Thyroid gland (tissue), 4 donors: ENCODE measurements around the gene PDZD7. TPM values are rescaled to one million over a fixed set of nuclear protein-coding genes. Genes with fewer than 3 reads are reported as not detected.

ENCODE experiments used
- DNase-seq, 2 donors: peaks; one replicate each; pipeline ENCODE4 v3.0.0-alpha.2; 2019
- H3K27ac ChIP-seq, 3 donors: fragments of 200-600 bp; sonication (generic); 1 replicate in 2 of 3; 2 replicates in 1 of 3; pipeline ENCODE4 v1.5.1; 2016 to 2019; ENCODE audit warnings: mild to moderate bottlenecking in 1 of 3, moderate library complexity in 1 of 3
- H3K27me3 ChIP-seq: fragments of 200-600 bp; sonication (generic); one replicate; pipeline ENCODE4 v1.5.1; 2019
- H3K36me3 ChIP-seq, 2 donors: fragments of 200-600 bp; sonication (generic); one replicate each; pipeline ENCODE4 v1.5.1; 2016 to 2019
- H3K4me1 ChIP-seq, 2 donors: fragments of 200-600 bp; sonication (generic); one replicate each; pipeline ENCODE4 v1.5.1; 2017 to 2019
- H3K4me3 ChIP-seq, 3 donors: fragments of 200-600 bp; sonication (generic); replicated peaks in 1 of 3; 1 replicate in 2 of 3; 2 replicates in 1 of 3; pipeline ENCODE4 v1.5.1; 2016; ENCODE audit warnings: mild to moderate bottlenecking in 1 of 3
- H3K9me3 ChIP-seq: fragments of 200-600 bp; sonication (generic); one replicate; pipeline ENCODE4 v1.5.1; 2017
- POLR2A ChIP-seq, 2 donors: fragments of 450-650 bp; IDR thresholded peaks; one replicate each; pipeline ENCODE4 v1.6.1; 2017; ENCODE audit warnings: antibody characterized with exemption in 2 of 2, mild to moderate bottlenecking in 2 of 2, moderate library complexity in 1 of 2
- WGBS, 2 donors: methylation state at CpG; one replicate each; pipeline ENCODE4 v1.1.5; 2017; 5-methylcytosine and 5-hydroxymethylcytosine counted together
- intact Hi-C: fragments of 100-400 bp; cut with DNase I; formaldehyde crosslinking; loops from one replicate; pipeline ENCODE4 v1.15.1; 2023
- total RNA-seq, 4 donors: library from RNA; depleted of rRNA; stranded (reverse); fragments of >200 nt; gene quantifications; one replicate each; pipeline ENCODE4 v1.2.3, GENCODE V29; 2016
- TF ChIP-seq, protein P1 (sequence below), 6 experiments: fragments of 200-600 bp in 3 of 6; fragments of 450-650 bp in 3 of 6; sonication (generic) in 3 of 6; IDR thresholded peaks; one replicate each; pipeline ENCODE4 v1.5.1; 2016 to 2019; ENCODE audit warnings: antibody characterized with exemption in 6 of 6, mild to moderate bottlenecking in 2 of 6, inconsistent platforms in 1 of 6, moderate library complexity in 1 of 6

The PDZD7 gene
- total RNA-seq, 4 donors from 2014 or later, result 0.24 to 1.1 (median 0.69) TPM

DNA sequence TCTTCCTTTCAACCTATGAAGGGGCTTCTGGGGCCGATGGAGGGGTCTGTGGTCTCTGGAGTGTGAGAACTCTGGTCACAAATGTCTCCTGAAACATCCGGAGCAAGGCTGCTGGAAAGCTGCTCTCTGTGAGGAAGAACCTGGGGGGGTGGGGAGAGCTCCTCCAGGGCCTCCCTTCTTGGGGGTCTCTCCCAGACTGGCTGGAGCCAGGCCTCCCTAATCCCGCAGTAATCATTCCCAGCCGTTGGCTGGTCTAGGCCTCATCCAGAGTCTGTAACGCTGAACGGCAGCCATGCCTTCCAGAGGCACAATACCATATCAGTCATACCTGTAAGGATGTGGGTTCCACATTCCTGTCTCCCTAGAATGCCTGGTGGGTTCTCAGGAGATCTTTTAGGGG, 35.7 kb downstream of the PDZD7 start:
- no peaks in the 10 kb centered on the region for H3K27me3 ChIP-seq
- H3K4me1 ChIP-seq, result peaks cover 12 to 15% of the 10 kb centered on the region in 2 donors
- DNase-seq, result no peak
- intact Hi-C loops, result loop anchor here (2.0 kb wide), 1 partner anchor 18 kb away; no protein-coding TSS in a partner anchor
- WGBS, 2 donors, result 56 to 62% methylated on average over 2 to 6 of the region's 6 CpGs
- H3K4me3 ChIP-seq, result no peak overlapping the region
- peaks cover 0 to 18% of the 10 kb centered on the region in 2 donors for H3K36me3 ChIP-seq
- H3K27ac ChIP-seq, result no peak overlapping the region
- TF ChIP-seq, protein P1, sequence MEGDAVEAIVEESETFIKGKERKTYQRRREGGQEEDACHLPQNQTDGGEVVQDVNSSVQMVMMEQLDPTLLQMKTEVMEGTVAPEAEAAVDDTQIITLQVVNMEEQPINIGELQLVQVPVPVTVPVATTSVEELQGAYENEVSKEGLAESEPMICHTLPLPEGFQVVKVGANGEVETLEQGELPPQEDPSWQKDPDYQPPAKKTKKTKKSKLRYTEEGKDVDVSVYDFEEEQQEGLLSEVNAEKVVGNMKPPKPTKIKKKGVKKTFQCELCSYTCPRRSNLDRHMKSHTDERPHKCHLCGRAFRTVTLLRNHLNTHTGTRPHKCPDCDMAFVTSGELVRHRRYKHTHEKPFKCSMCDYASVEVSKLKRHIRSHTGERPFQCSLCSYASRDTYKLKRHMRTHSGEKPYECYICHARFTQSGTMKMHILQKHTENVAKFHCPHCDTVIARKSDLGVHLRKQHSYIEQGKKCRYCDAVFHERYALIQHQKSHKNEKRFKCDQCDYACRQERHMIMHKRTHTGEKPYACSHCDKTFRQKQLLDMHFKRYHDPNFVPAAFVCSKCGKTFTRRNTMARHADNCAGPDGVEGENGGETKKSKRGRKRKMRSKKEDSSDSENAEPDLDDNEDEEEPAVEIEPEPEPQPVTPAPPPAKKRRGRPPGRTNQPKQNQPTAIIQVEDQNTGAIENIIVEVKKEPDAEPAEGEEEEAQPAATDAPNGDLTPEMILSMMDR (IDR thresholded peaks at IDR 0.05), result no peak
- TF ChIP-seq POLR2A (IDR thresholded peaks at IDR 0.05), result no peak
- H3K9me3 ChIP-seq, result no peaks in the 10 kb centered on the region

DNA sequence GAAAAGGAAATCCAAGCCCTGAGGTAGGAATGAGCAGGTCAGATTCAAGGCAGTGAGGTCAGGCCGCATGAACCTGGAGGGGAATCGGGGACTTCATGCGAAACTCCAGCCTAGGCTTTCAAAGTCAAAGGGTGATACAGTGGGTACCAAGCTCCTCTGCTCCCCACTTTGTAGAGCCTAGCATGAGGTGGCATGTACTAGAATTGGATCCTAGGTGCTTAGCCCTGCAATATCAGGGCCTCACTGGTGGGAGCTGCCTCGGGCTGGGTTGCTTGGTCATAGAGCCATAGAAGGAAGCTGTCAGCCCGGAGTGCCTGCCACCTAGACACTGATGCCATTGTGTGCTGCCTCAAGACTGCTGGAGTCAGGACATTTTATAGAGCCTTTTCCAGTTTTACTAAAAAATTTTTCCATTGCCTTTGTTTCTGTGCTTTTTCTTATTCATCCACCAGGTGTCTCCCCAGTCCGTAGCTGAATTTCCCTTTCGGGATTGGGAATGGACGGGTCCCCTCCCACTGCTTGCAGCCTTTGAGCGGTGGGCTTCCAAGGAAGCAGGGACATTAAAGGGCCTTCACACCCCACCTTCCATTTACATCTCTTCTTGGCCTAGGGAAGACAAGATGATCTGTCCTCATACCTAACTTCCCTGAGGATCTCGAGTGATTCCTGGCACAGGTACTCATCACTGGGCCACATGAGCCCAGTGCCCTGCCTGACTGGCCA, 36.8 kb downstream of the PDZD7 start:
- Histone ChIP-seq H3K27me3 (no peaks in the 10 kb centered on the region), H3K27ac (no peak overlapping the region), H3K36me3 (peaks cover 0 to 18% of the 10 kb centered on the region in 2 donors), H3K4me1 (peaks cover 12 to 15% of the 10 kb centered on the region in 2 donors), H3K4me3 (no peak overlapping the region), H3K9me3 (no peaks in the 10 kb centered on the region)
- TF ChIP-seq, protein P1 (IDR thresholded peaks at IDR 0.05), result peak; percentile 22 to 86 (median 60)
- TF ChIP-seq POLR2A (IDR thresholded peaks at IDR 0.05), result no peak
- DNase-seq, result peak in 1 of 2 donors; percentile 33
- intact Hi-C loops, result loop anchor here (2.0 kb wide), 1 partner anchor 19 kb away; no protein-coding TSS in a partner anchor
- WGBS, 2 donors, result 55 to 61% methylated on average over 9 to 10 of the region's 10 CpGs

DNA sequence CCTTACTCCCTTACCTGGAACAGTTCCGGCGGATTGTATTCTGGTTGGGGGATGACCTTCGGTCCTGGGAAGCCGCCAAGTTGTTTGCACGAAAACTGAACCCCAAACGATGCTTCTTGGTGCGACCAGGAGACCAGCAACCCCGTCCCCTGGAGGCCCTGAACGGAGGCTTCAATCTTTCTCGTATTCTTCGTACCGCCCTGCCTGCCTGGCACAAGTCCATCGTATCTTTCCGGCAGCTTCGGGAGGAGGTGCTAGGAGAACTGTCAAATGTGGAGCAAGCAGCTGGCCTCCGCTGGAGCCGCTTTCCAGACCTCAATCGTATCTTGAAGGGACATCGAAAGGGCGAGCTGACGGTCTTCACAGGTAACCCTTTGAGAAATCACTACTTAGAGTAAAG, 41.8 kb downstream of the PDZD7 start:
- no peak for DNase-seq
- Histone ChIP-seq H3K27ac (no peak overlapping the region), H3K9me3 (no peaks in the 10 kb centered on the region), H3K4me3 (no peak overlapping the region), H3K4me1 (peaks cover 18 to 26% of the 10 kb centered on the region in 2 donors), H3K27me3 (no peaks in the 10 kb centered on the region), H3K36me3 (peaks cover 0 to 18% of the 10 kb centered on the region in 2 donors)
- TF ChIP-seq POLR2A (IDR thresholded peaks at IDR 0.05), result no peak
- TF ChIP-seq, protein P1 (IDR thresholded peaks at IDR 0.05), result no peak
- WGBS, 2 donors, result 94 to 95% methylated on average over 21 of the region's 21 CpGs
- intact Hi-C loops, result no loop called here

DNA sequence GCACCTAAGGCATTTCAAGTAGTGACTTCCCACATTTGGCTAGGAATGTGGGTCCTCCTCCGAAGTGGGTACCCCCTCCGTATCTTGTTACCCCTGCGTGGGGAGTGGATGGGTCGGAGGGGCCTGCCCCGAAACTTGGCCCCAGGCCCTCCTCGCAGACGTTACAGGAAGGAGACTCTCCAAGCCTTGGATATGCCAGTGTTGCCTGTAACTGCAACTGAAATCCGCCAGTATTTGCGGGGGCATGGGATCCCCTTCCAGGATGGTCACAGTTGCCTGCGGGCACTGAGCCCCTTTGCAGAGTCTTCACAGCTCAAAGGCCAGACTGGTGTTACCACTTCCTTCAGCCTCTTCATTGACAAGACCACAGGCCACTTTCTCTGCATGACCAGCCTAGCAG, 42.8 kb downstream of the PDZD7 start:
- no peaks in the 10 kb centered on the region for H3K27me3 ChIP-seq
- H3K4me1 ChIP-seq, result peaks cover 18 to 26% of the 10 kb centered on the region in 2 donors
- H3K27ac ChIP-seq, result no peak overlapping the region
- DNase-seq, result no peak
- peaks cover 4 to 18% of the 10 kb centered on the region in 2 donors for H3K36me3 ChIP-seq
- 60 to 83% methylated on average over 1 to 7 of the region's 10 CpGs for WGBS, 2 donors
- H3K9me3 ChIP-seq, result no peaks in the 10 kb centered on the region
- H3K4me3 ChIP-seq, result peak overlapping the region in 1 of 3 donors; percentile 89
- TF ChIP-seq, protein P1 (IDR thresholded peaks at IDR 0.05), result no peak
- no peak for TF ChIP-seq POLR2A (IDR thresholded peaks at IDR 0.05)
- intact Hi-C loops, result no loop called here

DNA sequence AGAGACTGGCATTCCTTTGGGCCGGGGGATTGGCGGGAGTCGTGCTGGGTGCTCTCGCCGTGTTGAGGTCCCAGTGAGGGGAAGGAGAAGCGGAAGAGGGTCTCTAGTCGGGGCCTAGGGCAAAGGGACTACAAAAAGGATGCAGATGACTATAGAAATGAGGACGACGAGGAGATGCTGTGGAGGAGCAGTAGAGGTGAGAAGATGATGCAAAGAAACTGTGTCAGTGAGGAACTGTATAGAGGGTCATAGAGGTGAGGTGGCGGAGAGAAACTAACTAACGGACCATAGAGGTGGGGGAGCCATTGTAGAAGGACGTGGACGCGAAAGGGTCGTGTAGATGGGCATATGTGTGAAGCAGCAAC, 43.3 kb downstream of the PDZD7 start:
- WGBS, 2 donors, result 1 to 3% methylated on average over 15 of the region's 15 CpGs
- H3K27ac ChIP-seq, result peak overlapping the region in 1 of 3 donors; percentile 69
- intact Hi-C loops, result no loop called here

More for the DNA sequence above, 43.3 kb downstream of the PDZD7 start:
- H3K4me3 ChIP-seq, result peak overlapping the region; percentile 79 to 98 (median 89)
- H3K36me3 ChIP-seq, result peaks cover 4 to 18% of the 10 kb centered on the region in 2 donors
- peaks cover 18 to 26% of the 10 kb centered on the region in 2 donors for H3K4me1 ChIP-seq
- DNase-seq, result no peak
- H3K27me3 ChIP-seq, result no peaks in the 10 kb centered on the region
- H3K9me3 ChIP-seq, result no peaks in the 10 kb centered on the region
- TF ChIP-seq POLR2A (IDR thresholded peaks at IDR 0.05), result no peak
- TF ChIP-seq, protein P1 (IDR thresholded peaks at IDR 0.05), result no peak
